ENCODE results near the gene CEP78.

GRCh38 chr9:78243130-78243529 is 7.3 kb downstream of the CEP78 start:
- no peak for TF ChIP-seq CTCF (IDR thresholded peaks at IDR 0.05 in 2 of 3, conservative IDR thresholded peaks at IDR 0.05 in 1 of 3; ENCODE audit: borderline replicate concordance in 1 of 3, insufficient read depth in 1 of 3, low read depth in 2 of 3, low read length in 2 of 3)
- no peak for TF ChIP-seq YY1 (IDR thresholded peaks at IDR 0.05; ENCODE audit: extremely low read depth, insufficient replicate concordance, low read depth, low read length)
- no peak for TF ChIP-seq EZH2 (IDR thresholded peaks at IDR 0.05)
- TF ChIP-seq SP1 (IDR thresholded peaks at IDR 0.05; ENCODE audit: low read depth): no peak
- TF ChIP-seq POLR2AphosphoS5 (IDR thresholded peaks at IDR 0.05; ENCODE audit: low read depth, low read length): no peak
